ENCODE data around the gene KCNIP4.

- no peak for TF ChIP-seq POLR2AphosphoS5 (IDR thresholded peaks at IDR 0.05)
- TF ChIP-seq CTCF (IDR thresholded peaks at IDR 0.05), result no peak
- TF ChIP-seq POLR2A (IDR thresholded peaks at IDR 0.05; ENCODE audit: low read depth), result no peak
- TF ChIP-seq EP300 (IDR thresholded peaks at IDR 0.05), result no peak
These were observed 199.2 kb downstream of the KCNIP4 start for GRCh38 chr4:21749412-21749811.

All from esophagus muscularis mucosa (tissue), 4 donors.